Measurements from ENCODE around the gene USP13. TPM values are rescaled to one million over a fixed set of nuclear protein-coding genes. Genes with fewer than 3 reads are reported as not detected.

Gene USP13
- total RNA-seq, result 10 to 100 TPM in 1 of 6 experiments, 1 to 10 TPM in 5; 6.0 to 11.1 (median 6.9) TPM
- long read RNA-seq, partial matches to known transcripts, result 1 of 1 reads
- long read RNA-seq, other reads (novel, unspliced or antisense), result 0 of 1 reads

DNA sequence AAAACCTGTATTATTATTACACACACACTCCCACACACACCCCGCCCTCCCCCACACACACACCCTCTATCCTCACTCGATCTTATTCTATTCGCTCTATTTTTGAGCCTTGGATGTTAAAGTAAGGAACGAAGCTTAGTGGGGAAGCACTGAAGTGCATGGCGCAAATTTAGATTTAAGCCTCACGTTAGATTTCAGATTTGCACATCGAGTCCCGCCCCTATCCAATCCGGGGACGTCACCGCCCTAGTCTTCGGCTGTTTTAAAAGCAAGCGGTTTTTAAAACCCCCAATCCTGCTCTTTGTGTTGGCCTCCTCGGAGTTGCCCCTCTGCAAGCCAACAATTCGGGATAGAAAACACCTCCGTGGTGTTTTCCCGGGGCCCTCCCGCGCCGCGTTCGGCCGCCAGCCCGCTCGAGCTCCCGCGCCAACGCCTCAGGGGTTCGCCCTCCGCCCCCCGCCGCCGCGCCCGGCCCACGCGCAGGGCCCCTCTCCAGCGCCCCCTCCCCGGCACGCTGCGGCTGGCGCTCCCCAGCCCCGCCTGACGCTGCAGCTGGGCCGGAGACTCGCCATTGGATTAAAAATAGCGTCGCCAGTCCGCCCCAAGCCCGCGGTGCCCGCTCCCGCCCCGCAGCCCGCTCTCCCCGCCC, at the start of gene USP13:
USP13 (plus strand) TSS at position 594 of the 649 bp plus-strand sequence. CDS start 186 bp downstream, outside the sequence.
- Histone ChIP-seq H3K36me3 (no peaks in the 10 kb centered on the region), H3K27ac (peak within 1 kb of the TSS; percentile 75 to 86 (median 84)), H3K27me3 (no peaks in the 10 kb centered on the region), H3K9me3 (no peaks in the 10 kb centered on the region), H3K4me3 (peak within 1 kb of the TSS; percentile 75 to 90 (median 82)), H3K4me1 (no peaks in the 10 kb centered on the region)
- DNase-seq (peak; percentile 72 to 78 (median 78)), ATAC-seq (peak; percentile 63 to 83 (median 80))
- no peak for TF ChIP-seq CTCF (IDR thresholded peaks at IDR 0.05)
- TF ChIP-seq POLR2A (IDR thresholded peaks at IDR 0.05), result no peak
- intact Hi-C loops (cut with DNase I), result no loop called here
- under 1% methylated on average over 13 of the region's 56 CpGs for WGBS (ENCODE audit: insufficient coverage, low coverage, low lambda C conversion rate, missing lambda C conversion rate)

GRCh38 chr3:179603321-179603720, 49.5 kb upstream of the USP13 start:
- intact Hi-C loops (cut with DNase I), result no loop called here
- DNase-seq (no peak), ATAC-seq (no peak)
- Histone ChIP-seq H3K36me3 (peaks cover 0 to 32% (median 12%) of the 10 kb centered on the region in 4 donors), H3K4me1 (peaks cover 0 to 20% (median 7%) of the 10 kb centered on the region in 4 donors), H3K27ac (no peak overlapping the region), H3K9me3 (no peaks in the 10 kb centered on the region), H3K27me3 (no peaks in the 10 kb centered on the region), H3K4me3 (peak overlapping the region in 2 of 3 donors; percentile 66 to 80)
- no peak for TF ChIP-seq POLR2A (IDR thresholded peaks at IDR 0.05)
- no peak for TF ChIP-seq CTCF (IDR thresholded peaks at IDR 0.05)
- 73% methylated on average over 4 of the region's 4 CpGs for WGBS (ENCODE audit: insufficient coverage, low coverage, low lambda C conversion rate, missing lambda C conversion rate)

DNA sequence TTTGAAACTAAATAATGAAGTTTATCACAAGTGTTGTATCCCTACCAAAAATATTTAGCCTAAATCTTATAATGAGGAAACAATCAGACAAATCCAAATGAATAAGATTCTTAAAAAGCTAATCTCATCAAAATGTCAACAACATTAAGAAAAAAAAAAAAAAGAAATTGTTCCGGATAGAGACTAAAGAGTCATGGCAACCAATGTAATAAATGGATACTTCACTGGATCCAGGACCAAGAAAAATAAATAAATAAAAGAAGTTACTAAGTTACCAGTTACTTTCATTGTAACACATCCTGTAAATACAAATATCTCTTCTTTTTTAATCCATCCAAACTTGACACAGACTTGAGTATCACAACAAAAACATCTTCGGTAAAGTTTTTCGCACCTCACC, 49.0 kb upstream of the USP13 start:
- TF ChIP-seq POLR2A (IDR thresholded peaks at IDR 0.05) (no peak), CTCF (IDR thresholded peaks at IDR 0.05) (no peak)
- peak overlapping the region; percentile 64 to 80 (median 66) for H3K4me3 ChIP-seq
- H3K27me3 ChIP-seq, result no peaks in the 10 kb centered on the region
- ATAC-seq, result no peak
- peak overlapping the region; percentile 76 to 91 (median 78) for H3K27ac ChIP-seq
- intact Hi-C loops (cut with DNase I), result no loop called here
- H3K36me3 ChIP-seq, result peaks cover 0 to 27% (median 11%) of the 10 kb centered on the region in 4 donors
- H3K9me3 ChIP-seq, result no peaks in the 10 kb centered on the region
- no peak for DNase-seq
- H3K4me1 ChIP-seq, result peaks cover 0 to 20% (median 7%) of the 10 kb centered on the region in 4 donors
- WGBS (ENCODE audit: insufficient coverage, low coverage, low lambda C conversion rate, missing lambda C conversion rate), result 3% methylated on average over 3 of the region's 3 CpGs

DNA sequence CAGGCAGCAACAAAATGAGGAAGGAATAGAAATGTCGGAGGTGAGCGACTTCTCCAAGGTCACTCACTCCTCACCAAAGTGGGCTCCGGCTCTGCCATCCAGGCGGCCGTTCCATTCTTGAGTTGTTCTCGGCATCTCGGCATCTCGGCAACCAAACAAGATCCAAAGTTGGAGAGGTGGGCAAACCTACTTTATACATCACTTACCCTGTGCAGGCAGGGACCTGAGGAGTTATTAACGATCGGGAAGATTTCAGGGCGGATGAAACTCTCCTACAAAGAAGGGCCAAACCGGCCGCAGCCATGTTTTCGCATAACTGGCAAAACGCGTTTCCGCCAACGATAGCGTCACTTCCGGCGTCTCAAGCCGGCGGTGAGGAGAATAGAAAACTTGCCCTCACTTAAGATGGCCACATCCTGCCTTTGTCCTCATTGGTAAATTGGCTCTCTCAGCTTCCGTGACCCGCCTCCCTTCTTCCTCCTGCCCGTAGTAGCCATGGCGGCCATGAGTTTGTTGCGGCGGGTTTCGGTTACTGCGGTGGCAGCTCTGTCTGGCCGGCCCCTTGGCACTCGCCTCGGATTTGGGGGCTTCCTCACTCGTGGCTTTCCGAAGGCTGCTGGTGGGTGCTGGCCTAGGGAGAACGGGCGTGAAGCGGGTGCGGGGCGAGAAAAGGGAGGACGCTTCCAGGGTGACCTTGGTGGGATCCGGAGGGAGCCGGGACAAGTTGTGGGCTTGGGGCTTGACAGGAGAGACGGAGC, 48.3 kb upstream of the USP13 start, which contains the start of the genes MRPL47 and NDUFB5:
MRPL47 (minus strand) TSS at position 318 of the 758 bp plus-strand sequence; CDS start at position 304, 14 bp downstream.
NDUFB5 (plus strand) TSS at position 474 of the 758 bp plus-strand sequence; CDS start at position 496, 22 bp downstream.
- Histone ChIP-seq H3K36me3 (peaks cover 0 to 20% (median 8%) of the 10 kb centered on the region in 4 donors), H3K9me3 (no peaks in the 10 kb centered on the region), H3K4me1 (peaks cover 0 to 20% (median 7%) of the 10 kb centered on the region in 4 donors), H3K27me3 (no peaks in the 10 kb centered on the region), H3K27ac (peak within 1 kb of the TSS; percentile 76 to 91 (median 78)), H3K4me3 (peak within 1 kb of the TSS; percentile 64 to 80 (median 66))
- 1% methylated on average over 28 of the region's 45 CpGs for WGBS (ENCODE audit: insufficient coverage, low coverage, low lambda C conversion rate, missing lambda C conversion rate)
- ATAC-seq (peak; percentile 100), DNase-seq (peak; percentile 92 to 95 (median 94))
- TF ChIP-seq CTCF (IDR thresholded peaks at IDR 0.05) (no peak), POLR2A (IDR thresholded peaks at IDR 0.05) (peak; percentile 71)
- intact Hi-C loops (cut with DNase I), result no loop called here

All from right lobe of liver (tissue), 6 donors.